Limb (tissue), 2 donors: ENCODE data around the gene IGFN1.
A peak's percentile ranks its signal among the peaks of the same experiment; 100 is the strongest.

Experiments used
- DNase-seq, 2 donors: peaks; one replicate each; pipeline ENCODE4 v3.0.0-alpha.2; 2016; ENCODE audit errors: extremely low spot score in 2 of 2

The IGFN1 gene

DNA sequence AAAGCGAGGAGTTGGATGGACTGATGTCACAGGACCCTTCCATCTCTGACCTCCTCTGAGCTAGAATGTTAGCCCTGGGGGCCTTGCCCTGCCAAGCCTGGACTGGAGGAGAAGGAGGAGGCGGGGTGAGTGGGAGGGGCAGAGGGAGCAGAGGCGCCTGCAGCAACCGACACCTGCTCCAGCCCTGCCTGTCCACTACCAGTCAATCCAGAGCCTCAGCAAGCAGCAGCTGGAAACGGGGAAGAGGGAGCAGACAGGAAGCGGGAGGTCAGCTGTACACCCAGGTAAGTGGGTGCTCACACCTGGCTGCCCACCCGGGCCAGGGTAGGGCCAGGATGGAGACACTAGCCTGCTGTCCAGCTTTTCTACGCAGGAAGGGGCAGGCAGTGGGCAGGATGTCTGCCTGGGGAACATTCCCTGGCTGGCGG lies at the start of gene IGFN1:
Gene IGFN1 (plus strand): TSS at position 201 of the 428 bp plus-strand sequence. CDS start 2,470 bp downstream, outside the sequence.
- no peak for DNase-seq

DNA sequence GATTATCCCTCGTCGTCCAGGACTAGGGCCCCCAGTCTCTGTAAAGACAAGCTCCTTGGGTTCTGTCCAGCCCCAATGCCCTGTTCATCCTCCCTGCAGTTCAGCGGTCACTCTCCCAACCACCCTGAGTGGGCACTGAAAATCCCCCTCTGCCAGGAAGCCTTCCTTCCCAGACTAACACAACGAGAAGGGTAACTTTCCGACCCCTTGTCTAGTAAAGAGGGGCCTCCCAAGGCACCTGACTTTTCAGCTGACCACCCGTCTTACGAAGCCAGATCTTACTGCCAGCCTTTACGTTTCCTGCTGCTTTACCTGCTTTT lies 49.7 kb upstream of the IGFN1 start:
- no peak for DNase-seq

DNA sequence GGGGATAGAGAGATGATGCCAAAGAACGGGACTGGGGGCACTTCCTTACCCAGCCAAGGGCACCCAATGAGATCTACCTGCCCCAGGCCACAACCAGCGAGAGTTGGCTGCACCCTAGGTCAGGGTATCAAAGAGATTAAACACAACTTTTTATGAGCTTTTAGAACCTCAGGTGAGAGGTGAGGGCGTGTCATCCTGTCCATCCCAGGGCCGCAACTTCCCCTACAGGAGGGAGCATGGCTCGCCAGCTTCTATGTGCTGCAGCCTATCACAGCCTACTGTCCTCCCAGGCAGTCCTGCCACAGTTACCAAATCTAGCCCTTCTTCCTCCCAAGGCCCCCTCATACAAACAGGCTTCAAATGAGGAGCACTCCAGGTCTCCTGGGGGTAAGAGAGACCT lies 49.2 kb upstream of the IGFN1 start:
- DNase-seq: no peak

DNA sequence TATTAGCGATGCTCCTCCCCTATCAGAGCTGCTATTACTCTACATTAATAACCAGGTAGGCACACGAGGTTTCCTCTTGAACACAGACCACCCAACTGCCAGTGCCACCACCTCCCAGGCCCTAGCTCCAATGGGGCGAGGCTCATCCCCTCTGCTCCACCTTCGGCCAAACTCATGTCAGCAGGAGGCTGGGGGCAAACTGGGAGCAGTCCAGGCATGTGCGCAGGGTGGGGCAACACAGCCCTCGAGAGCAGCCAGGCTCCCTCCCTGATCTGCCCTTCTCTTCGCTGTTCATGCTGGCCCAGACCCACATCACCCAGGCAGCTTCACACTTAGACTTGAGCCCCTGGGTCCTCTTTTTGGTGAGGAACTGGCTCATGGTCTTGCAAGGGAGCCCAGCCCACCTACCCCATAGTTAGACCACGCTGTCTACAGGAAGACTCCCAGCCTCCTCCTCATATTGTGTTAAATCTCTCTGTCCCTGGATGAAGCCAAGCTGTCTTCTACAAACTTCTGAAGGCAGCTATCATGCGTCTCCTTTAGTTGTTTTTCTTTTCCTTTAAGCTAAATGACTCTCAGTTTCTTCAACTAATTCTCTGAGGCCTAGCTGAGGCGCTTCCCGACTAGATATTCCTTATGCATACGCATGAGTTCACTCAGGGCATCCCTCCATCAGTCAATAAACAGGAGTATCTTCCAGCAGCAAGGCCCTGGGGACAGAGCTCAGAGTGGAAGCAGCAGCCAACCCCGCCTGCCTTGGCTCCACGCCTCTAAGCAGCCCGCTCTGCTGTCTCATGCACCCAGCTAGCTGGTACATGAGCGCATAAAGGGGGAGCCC lies 48.4 kb upstream of the IGFN1 start:
- DNase-seq: no peak

GRCh38 chr1:201142849-201143725 lies 47.5 kb upstream of the IGFN1 start:
- no peak for DNase-seq

- DNase-seq: no peak
Observed at GRCh38 chr1:201143726-201144635, 46.6 kb upstream of the IGFN1 start.

DNA sequence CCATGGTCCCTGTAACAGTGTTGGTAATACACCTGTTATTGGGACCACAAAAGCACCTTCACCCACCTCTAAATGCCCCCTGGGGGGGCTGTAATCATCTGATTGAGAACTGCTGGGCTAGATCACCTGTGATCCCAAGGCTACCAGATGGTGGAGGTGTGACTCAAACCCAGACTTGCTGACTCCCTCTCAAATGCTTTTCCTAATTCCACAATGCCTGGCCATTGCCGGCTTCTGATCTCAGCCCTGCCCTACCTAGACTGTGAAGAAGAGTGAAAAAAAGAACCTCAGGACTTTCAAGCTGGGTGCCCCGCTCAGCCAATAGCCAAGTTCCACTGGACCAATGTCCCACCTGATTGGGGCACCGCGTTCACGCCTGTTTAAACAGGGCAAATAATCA lies 45.9 kb upstream of the IGFN1 start:
- DNase-seq: no peak

GRCh38 chr1:201145132-201145531 lies 45.5 kb upstream of the IGFN1 start:
- no peak for DNase-seq

GRCh38 chr1:201145816-201146215 lies 44.8 kb upstream of the IGFN1 start:
- no peak for DNase-seq

GRCh38 chr1:201146626-201147390 lies 43.8 kb upstream of the IGFN1 start:
- DNase-seq: no peak

DNA sequence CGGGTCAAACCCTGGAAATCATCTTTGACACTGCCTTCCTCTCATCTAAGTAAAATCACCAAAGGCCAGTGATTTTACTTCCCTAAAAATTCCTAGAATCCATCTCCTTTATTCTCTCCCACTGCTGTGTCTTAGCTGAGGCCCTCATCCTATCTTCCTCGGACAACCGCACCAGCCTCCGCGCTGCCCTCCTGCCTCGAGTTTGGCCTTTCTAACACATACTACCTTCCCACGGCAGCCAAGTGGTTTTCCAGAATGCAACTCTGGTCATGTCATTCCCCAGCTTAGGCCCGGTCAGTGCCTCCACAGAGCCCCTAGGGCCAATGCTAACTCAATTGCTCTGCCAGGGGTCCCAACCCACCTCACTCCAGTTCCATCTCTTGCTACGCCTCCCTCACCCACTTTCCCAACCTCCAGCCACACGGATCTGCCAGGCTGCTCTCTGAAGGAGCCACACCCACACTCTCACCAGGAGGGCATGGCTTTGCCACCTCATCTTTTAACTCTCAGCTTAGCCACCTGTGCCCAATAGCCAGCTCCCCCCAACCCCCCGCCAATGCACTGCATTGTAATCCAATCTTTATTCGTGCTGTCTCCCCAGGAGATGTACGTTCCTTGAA lies 43.1 kb upstream of the IGFN1 start:
- DNase-seq: peak in 1 of 2 donors; percentile 4

DNA sequence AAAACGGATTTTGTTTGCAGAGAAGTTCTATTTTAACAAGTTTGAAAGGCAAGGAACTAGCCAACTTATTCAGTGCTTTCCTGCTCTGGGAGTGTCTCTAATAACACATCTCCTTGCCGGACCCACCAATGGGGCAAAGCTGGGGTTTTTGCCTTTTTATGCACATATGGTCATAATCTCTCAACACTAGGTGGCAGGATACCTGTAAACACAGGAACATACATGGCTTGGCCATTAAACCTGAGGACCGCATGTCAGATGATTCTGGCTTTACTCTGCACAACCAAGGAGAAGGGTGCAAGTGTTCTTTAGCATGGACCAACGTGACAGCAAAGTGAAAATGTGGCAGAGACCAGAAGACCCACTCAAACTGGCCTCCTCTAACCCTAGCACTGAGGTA lies 41.2 kb upstream of the IGFN1 start:
- DNase-seq: peak; percentile 18

DNA sequence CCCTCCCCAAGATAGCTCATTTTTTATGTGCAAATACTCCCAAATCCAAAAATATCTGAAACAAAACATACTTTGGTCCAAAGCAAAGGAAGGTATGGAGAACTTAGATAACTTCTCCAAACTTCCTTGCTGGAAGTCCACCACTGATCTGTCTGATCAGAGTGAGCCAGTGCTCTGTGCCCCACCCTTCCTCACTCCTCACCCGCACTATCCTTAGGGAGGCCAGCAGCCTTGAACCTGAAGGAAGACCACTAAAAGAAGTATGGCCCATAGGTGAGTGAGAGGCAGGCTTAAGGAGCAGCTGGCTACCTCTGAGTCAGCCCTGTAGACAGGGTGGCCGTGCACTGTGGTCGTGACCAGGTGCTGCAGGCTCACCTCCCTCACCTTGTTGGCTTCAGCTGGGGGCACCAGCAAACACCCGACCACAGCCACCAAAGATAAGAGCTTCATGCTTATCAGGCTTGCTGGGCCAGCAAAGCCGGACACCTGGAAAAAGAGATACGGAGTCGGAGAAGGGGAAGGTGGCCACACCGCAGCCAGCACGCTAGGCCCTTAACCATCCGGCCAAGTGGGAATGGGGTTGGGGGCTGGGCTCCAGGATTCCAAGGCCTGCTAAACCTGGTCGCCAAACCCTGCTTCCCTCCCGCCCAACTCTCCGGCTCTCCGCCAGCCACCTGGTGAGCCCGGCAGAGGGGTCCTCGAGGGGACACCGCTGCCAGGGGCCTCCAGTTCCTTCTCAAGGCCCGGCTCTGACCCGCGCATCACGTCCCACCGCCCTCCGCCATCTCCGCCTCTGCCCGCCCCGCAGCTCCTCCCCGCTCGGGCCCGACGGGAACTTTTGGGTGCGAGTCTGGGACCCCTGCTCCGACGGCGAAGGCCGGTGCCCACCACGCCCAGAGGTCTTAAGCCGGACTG lies 36.9 kb upstream of the IGFN1 start:
- DNase-seq: peak in 1 of 2 donors; percentile 50

GRCh38 chr1:201154389-201155165 lies 36.0 kb upstream of the IGFN1 start, which contains the start of gene TMEM9:
Gene TMEM9, minus strand, starts transcription at chr1:201154474. Its CDS starts 551 bp downstream, at chr1:201153923.
- peak; percentile 98 to 100 for DNase-seq

DNA sequence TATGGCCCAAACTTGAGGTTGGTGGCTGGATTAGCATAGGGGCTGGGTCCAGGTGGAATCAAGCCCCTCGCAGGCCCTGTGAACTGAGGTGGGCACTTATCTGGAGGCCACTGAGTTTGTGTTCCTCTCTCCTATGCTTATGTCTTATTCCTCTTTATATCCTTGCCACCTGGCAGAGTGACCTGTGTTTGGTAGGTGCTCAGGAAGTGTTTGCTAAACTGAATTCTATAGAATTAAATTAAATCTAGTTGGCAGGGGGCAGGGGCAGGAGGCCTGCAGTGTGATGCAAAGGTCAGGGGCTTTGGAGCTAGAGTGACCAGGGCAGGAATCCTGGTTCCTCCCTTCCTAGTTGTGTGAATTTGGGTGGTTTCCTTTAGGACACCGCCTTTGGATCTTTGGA lies 35.3 kb upstream of the IGFN1 start:
- no peak for DNase-seq

GRCh38 chr1:201156346-201156745 lies 34.3 kb upstream of the IGFN1 start:
- DNase-seq: no peak

GRCh38 chr1:201156819-201157218 lies 33.8 kb upstream of the IGFN1 start:
- no peak for DNase-seq

GRCh38 chr1:201157949-201158348 lies 32.7 kb upstream of the IGFN1 start:
- no peak for DNase-seq
